ENCODE measurements around the gene IFI27L2. TPM values are rescaled to one million over a fixed set of nuclear protein-coding genes. Genes with fewer than 3 reads are reported as not detected.

The IFI27L2 gene
- total RNA-seq, 4 donors from 2014 or later = 32.8 to 108 (median 74.6) TPM; not detected in 1

GRCh38 chr14:94165744-94166143 lies 36.3 kb upstream of the IFI27L2 start:
- H3K36me3 ChIP-seq = no peaks in the 10 kb centered on the region
- H3K4me1 ChIP-seq = no peaks in the 10 kb centered on the region
- WGBS, 2 donors (ENCODE audit: low coverage in 1 of 2) = 84% methylated on average over 3 of the region's 3 CpGs; no CpG with 5 or more reads in 1 of the 2 donors
- DNase-seq = no peak
- no peaks in the 10 kb centered on the region for H3K9me3 ChIP-seq
- H3K27me3 ChIP-seq = peaks cover 7% of the 10 kb centered on the region
- H3K27ac ChIP-seq = no peak overlapping the region
- no peak overlapping the region for H3K4me3 ChIP-seq
- in situ Hi-C loops (cut with MboI; ENCODE audit: low pct_ligation_motif_present in 1 of 4, low pct_unique_long_range_greater_than_20kb in 1 of 4, low sequenced_read_pairs in 3 of 4) (no loop called here), intact Hi-C loops (cut with DNase I; ENCODE audit: low total_unique reads) (no loop called here)
- TF ChIP-seq, protein P1, sequence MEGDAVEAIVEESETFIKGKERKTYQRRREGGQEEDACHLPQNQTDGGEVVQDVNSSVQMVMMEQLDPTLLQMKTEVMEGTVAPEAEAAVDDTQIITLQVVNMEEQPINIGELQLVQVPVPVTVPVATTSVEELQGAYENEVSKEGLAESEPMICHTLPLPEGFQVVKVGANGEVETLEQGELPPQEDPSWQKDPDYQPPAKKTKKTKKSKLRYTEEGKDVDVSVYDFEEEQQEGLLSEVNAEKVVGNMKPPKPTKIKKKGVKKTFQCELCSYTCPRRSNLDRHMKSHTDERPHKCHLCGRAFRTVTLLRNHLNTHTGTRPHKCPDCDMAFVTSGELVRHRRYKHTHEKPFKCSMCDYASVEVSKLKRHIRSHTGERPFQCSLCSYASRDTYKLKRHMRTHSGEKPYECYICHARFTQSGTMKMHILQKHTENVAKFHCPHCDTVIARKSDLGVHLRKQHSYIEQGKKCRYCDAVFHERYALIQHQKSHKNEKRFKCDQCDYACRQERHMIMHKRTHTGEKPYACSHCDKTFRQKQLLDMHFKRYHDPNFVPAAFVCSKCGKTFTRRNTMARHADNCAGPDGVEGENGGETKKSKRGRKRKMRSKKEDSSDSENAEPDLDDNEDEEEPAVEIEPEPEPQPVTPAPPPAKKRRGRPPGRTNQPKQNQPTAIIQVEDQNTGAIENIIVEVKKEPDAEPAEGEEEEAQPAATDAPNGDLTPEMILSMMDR (IDR thresholded peaks at IDR 0.05) = no peak
- no peak for TF ChIP-seq POLR2AphosphoS5 (IDR thresholded peaks at IDR 0.05)
- TF ChIP-seq POLR2A (IDR thresholded peaks at IDR 0.05) = no peak
- no peak for TF ChIP-seq EP300 (IDR thresholded peaks at IDR 0.05; ENCODE audit: low read depth)

DNA sequence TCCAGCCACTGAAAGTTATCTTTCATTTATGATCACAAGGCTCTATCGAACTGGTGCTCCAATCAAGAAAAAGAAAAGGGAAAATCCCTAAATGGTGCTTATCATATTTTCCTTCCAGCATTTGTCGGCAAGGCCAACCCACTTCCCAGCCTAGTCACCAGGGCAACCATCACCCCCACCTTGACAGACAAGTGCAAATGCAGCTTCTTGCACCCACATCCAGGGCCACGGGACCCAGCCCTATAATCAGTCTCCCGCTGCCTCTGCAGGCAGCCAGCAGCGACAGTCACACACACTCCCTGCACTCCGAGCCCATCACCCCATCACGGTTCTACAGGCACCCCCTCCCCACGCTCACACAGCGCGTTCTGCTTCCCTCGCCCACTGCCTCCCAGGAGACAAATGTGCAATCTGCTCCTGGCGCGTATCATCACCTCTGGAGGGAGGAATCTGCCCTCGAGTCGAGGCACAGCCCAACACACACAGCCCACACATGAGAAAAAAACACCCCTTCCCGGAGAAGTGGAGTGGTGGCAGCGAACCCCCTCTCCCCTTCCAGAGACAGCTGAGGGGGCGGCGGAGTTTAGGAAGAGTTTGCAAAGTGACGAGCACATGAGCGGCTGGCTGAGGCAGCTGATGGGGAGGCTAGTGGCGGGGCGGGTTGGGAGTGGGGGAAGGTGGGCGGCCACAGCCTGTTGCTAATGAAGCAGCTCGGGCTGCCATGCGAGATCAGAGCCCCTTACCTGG lies 35.5 kb upstream of the IFI27L2 start:
- no peak for TF ChIP-seq POLR2A (IDR thresholded peaks at IDR 0.05)
- no peak for TF ChIP-seq EP300 (IDR thresholded peaks at IDR 0.05; ENCODE audit: low read depth)
- no peak for TF ChIP-seq POLR2AphosphoS5 (IDR thresholded peaks at IDR 0.05)
- TF ChIP-seq, protein P1 (IDR thresholded peaks at IDR 0.05) = no peak
- DNase-seq = no peak
- no peak overlapping the region for H3K4me3 ChIP-seq
- in situ Hi-C loops (cut with MboI; ENCODE audit: low pct_ligation_motif_present in 1 of 4, low pct_unique_long_range_greater_than_20kb in 1 of 4, low sequenced_read_pairs in 3 of 4) (no loop called here), intact Hi-C loops (cut with DNase I; ENCODE audit: low total_unique reads) (no loop called here)
- H3K9me3 ChIP-seq = no peaks in the 10 kb centered on the region
- H3K27me3 ChIP-seq = peaks cover 7% of the 10 kb centered on the region
- WGBS, 2 donors (ENCODE audit: low coverage in 1 of 2) = 35 to 63% methylated on average over 2 to 26 of the region's 26 CpGs
- H3K4me1 ChIP-seq = no peaks in the 10 kb centered on the region
- no peaks in the 10 kb centered on the region for H3K36me3 ChIP-seq
- H3K27ac ChIP-seq = no peak overlapping the region

GRCh38 chr14:94163796-94164195 lies 34.4 kb upstream of the IFI27L2 start:
- 69% methylated on average over 5 of the region's 5 CpGs; no CpG with 5 or more reads in 1 of the 2 donors for WGBS, 2 donors (ENCODE audit: low coverage in 1 of 2)
- TF ChIP-seq EP300 (IDR thresholded peaks at IDR 0.05; ENCODE audit: low read depth) (no peak), POLR2A (IDR thresholded peaks at IDR 0.05) (no peak), POLR2AphosphoS5 (IDR thresholded peaks at IDR 0.05) (no peak)
- TF ChIP-seq, protein P1 (IDR thresholded peaks at IDR 0.05) = no peak
- Histone ChIP-seq H3K4me3 (no peak overlapping the region), H3K36me3 (no peaks in the 10 kb centered on the region), H3K9me3 (no peaks in the 10 kb centered on the region), H3K27ac (no peak overlapping the region), H3K27me3 (peaks cover 7% of the 10 kb centered on the region), H3K4me1 (no peaks in the 10 kb centered on the region)
- intact Hi-C loops (cut with DNase I; ENCODE audit: low total_unique reads) = no loop called here
- in situ Hi-C loops (cut with MboI; ENCODE audit: low pct_ligation_motif_present in 1 of 4, low pct_unique_long_range_greater_than_20kb in 1 of 4, low sequenced_read_pairs in 3 of 4) = no loop called here
- DNase-seq = no peak

DNA sequence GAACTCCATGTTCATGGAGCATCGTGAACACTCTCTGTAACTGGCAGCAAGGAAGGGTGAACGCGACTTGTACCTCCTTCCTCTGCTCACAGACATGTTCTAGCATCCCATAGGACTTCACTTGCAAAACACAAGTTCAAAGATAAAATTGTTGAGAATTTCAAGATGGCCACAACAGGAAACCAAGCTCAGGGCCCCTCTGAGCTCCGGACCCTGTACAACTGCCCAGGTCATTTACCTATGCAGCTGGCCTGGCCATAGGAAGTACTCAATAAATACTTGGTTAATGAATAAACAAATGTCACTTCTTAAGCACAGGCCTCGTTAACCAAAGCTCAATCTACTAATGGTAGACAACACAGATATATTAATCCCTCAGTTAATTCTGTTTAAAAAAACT lies 33.1 kb upstream of the IFI27L2 start:
- H3K9me3 ChIP-seq = no peaks in the 10 kb centered on the region
- no peak for DNase-seq
- no peak overlapping the region for H3K27ac ChIP-seq
- no peaks in the 10 kb centered on the region for H3K4me1 ChIP-seq
- H3K27me3 ChIP-seq = peaks cover 7% of the 10 kb centered on the region
- in situ Hi-C loops (cut with MboI; ENCODE audit: low pct_ligation_motif_present in 1 of 4, low pct_unique_long_range_greater_than_20kb in 1 of 4, low sequenced_read_pairs in 3 of 4) = no loop called here
- no peaks in the 10 kb centered on the region for H3K36me3 ChIP-seq
- WGBS, 2 donors (ENCODE audit: low coverage in 1 of 2) = 85% methylated on average over 5 of the region's 5 CpGs; no CpG with 5 or more reads in 1 of the 2 donors
- intact Hi-C loops (cut with DNase I; ENCODE audit: low total_unique reads) = no loop called here
- no peak overlapping the region for H3K4me3 ChIP-seq
- no peak for TF ChIP-seq EP300 (IDR thresholded peaks at IDR 0.05; ENCODE audit: low read depth)
- TF ChIP-seq, protein P1 (IDR thresholded peaks at IDR 0.05) = no peak
- TF ChIP-seq POLR2A (IDR thresholded peaks at IDR 0.05) = no peak
- TF ChIP-seq POLR2AphosphoS5 (IDR thresholded peaks at IDR 0.05) = no peak

Data from transverse colon (tissue), 4 donors.